Kidney epithelial cell (primary cell): ENCODE data around the gene EPN2. TPM values are rescaled to one million over a fixed set of nuclear protein-coding genes. Genes with fewer than 3 reads are reported as not detected.

Experiments
- DNase-seq: peaks from one replicate; pipeline ENCODE4 v3.0.0-alpha.2; 2010; ENCODE audit warnings: low read depth
- H3K27me3 ChIP-seq: 2 replicates; pipeline ENCODE4 v1.6.0; 2011; ENCODE audit warnings: low read length; ENCODE audit not compliant: control insufficient read depth, insufficient read depth
- H3K36me3 ChIP-seq: 2 replicates; pipeline ENCODE4 v1.5.1; 2011; ENCODE audit warnings: low read length; ENCODE audit not compliant: control insufficient read depth, insufficient read depth
- H3K4me3 ChIP-seq: 2 replicates; pipeline ENCODE4 v1.5.1; 2011; ENCODE audit warnings: low read depth, mild to moderate bottlenecking, control low read depth, low read length
- CTCF ChIP-seq: IDR thresholded peaks from 2 replicates; pipeline ENCODE4 v1.5.1; 2011; ENCODE audit warnings: mild to moderate bottlenecking, moderate library complexity, low read length, control low read depth, inconsistent platforms; ENCODE audit not compliant: insufficient read depth, poor library complexity, severe bottlenecking
- total RNA-seq: library from RNA; depleted of rRNA; stranded (reverse); fragments of >200 nt; gene quantifications from 2 replicates; pipeline ENCODE4 v1.2.3, GENCODE V29; 2015

Gene EPN2
- total RNA-seq, 1 donor from 2014 or later = 13.7 TPM

DNA sequence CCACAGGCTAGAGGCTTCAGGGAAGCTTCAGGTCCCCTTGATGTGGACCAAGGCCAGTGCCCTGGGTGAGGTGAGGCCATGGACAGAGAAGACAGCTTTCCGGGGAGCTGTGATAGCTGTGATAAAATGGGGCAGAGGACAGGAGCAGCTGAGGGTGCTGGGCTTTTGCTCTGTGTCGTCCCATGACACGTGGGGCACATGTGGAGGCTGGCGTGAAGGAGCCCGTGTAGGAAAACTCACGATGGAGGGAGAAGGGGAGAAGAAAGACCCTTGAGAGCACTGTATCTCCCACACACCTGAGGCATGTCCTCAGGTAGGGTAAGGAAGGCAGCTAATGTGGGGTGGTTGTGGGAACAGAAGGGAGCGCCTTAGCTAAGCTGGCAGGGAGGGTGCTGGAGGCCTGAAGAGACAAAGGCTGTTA lies 104.1 kb downstream of the EPN2 start:
- Histone ChIP-seq H3K36me3 (no peaks in the 10 kb centered on the region), H3K4me3 (no peak overlapping the region), H3K27me3 (no peaks in the 10 kb centered on the region)
- DNase-seq = no peak
- no peak for TF ChIP-seq CTCF

GRCh38 chr17:19341641-19342610 lies 104.8 kb downstream of the EPN2 start:
- no peak for TF ChIP-seq CTCF
- Histone ChIP-seq H3K4me3 (no peak overlapping the region), H3K36me3 (no peaks in the 10 kb centered on the region), H3K27me3 (no peaks in the 10 kb centered on the region)
- DNase-seq = no peak

DNA sequence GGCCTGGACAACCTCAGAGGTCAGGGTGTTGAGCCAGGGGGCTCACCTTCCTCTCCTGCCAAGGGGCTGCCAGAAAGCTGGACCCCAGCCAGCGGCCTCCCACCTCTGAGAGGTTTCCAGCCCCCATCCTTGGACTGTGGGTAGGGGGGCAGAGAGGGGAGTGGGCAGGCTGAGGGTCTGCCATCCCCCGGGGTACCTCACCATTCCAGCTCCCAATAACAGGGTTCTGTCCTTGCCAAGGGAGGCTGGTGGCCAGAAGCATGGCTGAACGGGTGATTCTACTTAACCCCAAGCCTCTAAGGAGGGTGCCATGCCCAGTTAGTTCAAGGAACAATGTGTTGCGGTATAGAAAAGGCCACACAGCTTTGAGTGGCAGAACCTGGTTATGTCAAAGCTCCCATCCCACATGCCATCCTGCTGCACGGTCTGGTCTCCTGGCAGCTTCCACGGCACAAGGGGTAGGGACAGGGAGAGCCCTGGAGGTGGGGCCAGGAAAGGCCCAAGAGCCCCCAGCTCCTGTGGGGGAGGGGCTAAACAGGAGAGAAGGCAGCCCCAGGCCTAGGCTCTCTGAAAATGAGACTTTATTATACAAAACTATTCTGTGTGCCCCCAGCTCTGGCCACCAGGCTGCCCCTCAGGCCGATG lies 105.6 kb downstream of the EPN2 start:
- H3K4me3 ChIP-seq = no peak overlapping the region
- no peak for TF ChIP-seq CTCF
- no peaks in the 10 kb centered on the region for H3K27me3 ChIP-seq
- no peak for DNase-seq
- no peaks in the 10 kb centered on the region for H3K36me3 ChIP-seq

- TF ChIP-seq CTCF = no peak
- DNase-seq = no peak
- Histone ChIP-seq H3K36me3 (no peaks in the 10 kb centered on the region), H3K27me3 (no peaks in the 10 kb centered on the region), H3K4me3 (no peak overlapping the region)
Observed at GRCh38 chr17:19343256-19343630, 106.1 kb downstream of the EPN2 start.

GRCh38 chr17:19343671-19344151 lies 106.5 kb downstream of the EPN2 start:
- no peak for TF ChIP-seq CTCF
- no peak for DNase-seq
- Histone ChIP-seq H3K27me3 (no peaks in the 10 kb centered on the region), H3K4me3 (no peak overlapping the region), H3K36me3 (no peaks in the 10 kb centered on the region)
